K562 (cell line): ENCODE results near the gene BCL2L12. TPM values are rescaled to one million over a fixed set of nuclear protein-coding genes. Genes with fewer than 3 reads are reported as not detected.

ENCODE experiments used
- ILF3 ChIP-seq: fragments of 450-650 bp; IDR thresholded peaks from 2 replicates; pipeline ENCODE4 v1.6.1; 2018; ENCODE audit warnings: antibody characterized with exemption, mild to moderate bottlenecking, moderate library complexity, borderline replicate concordance
- KDM1A ChIP-seq, 2 experiments: fragments of 450-650 bp; IDR thresholded peaks; 2 replicates each; pipeline ENCODE4 v1.6.1; 2016; ENCODE audit warnings: mild to moderate bottlenecking in 2 of 2
- polyA plus RNA-seq, 8 experiments: library from polyadenylated mRNA; depleted of rRNA in 4 of 8; stranded (reverse) in 5 of 8; unstranded in 3 of 8; fragments of >200 nt; fragmentation: Nextera tagmentation in 2 of 8; fragmentation: Illumina TruSeq in 1 of 8; extraction: Ambion mirVana in 2 of 8; extraction: Trizol in 1 of 8; gene quantifications; 2 replicates each; pipeline versions ENCODE4 v1.2.1 to v1.2.3, GENCODE V29; 2011 to 2014; ENCODE audit warnings: inconsistent platforms in 1 of 8, missing spikeins in 1 of 8
- total RNA-seq, 7 experiments: library from RNA; depleted of rRNA in 6 of 7; stranded (reverse); fragments of >200 nt in 6 of 7; fragmentation: Illumina TruSeq in 2 of 7; extraction: Trizol in 2 of 7; gene quantifications; 2 replicates each; pipeline versions ENCODE4 v1.2.1 to v1.2.3, GENCODE V29; 2011 to 2021; ENCODE audit warnings: low replicate concordance in 1 of 7
- TF ChIP-seq, protein P1 (sequence below), 2 experiments: fragments of 450-650 bp; IDR thresholded peaks; 2 replicates each; pipeline ENCODE4 v1.6.1; 2016; ENCODE audit warnings: mild to moderate bottlenecking in 2 of 2, borderline replicate concordance in 1 of 2, low read depth in 1 of 2, moderate library complexity in 1 of 2

The BCL2L12 gene
- total and polyA plus RNA-seq, 9 of the 15 experiments (the other 6 are each of a cell fraction or from before 2014, with no cell fraction given), result 7.4 to 263 (median 81.2) TPM

DNA sequence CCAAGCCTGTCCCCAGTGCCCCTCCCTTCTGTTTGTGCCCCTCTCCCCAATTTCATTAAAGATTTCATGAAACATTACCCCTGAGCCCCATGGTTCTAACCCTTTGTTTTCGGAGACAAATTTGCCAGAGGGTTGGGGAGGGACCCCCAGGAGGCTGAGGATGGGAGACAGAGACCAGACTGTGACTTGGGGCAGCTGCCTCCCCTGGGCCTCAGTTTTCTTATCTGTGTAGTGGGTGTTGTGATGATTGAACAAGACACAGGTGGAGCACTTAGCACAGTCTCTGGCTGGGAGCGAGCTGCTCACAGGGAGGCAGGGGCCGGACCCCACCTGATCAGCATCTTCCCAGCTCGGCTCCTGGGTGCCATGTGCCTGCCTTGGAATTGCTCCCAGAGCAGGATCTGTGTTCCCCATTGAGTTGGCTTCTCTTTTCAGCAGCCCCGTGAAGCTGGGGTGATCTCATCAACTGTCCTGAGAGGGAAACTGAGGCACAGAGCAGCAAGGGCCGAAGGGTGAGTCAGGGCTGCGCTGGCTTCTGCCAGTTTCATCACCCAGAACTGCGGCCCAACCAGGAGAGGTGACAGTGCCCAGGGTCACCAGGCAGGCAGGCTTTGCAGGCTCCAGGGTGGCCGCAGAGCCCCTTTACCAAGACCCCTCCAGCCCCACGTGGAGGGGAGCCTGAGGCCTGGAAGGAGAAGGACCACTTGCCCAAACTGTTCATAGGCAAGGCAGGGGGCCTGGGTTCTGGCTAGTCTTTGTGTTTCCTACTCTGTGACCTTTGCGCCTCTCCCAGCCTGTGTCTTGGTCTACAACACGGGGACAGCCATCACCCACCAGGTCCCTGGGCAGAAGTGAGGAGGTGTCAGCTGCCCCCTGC is 6.9 kb upstream of the BCL2L12 start (continued):
- TF ChIP-seq, protein P1, sequence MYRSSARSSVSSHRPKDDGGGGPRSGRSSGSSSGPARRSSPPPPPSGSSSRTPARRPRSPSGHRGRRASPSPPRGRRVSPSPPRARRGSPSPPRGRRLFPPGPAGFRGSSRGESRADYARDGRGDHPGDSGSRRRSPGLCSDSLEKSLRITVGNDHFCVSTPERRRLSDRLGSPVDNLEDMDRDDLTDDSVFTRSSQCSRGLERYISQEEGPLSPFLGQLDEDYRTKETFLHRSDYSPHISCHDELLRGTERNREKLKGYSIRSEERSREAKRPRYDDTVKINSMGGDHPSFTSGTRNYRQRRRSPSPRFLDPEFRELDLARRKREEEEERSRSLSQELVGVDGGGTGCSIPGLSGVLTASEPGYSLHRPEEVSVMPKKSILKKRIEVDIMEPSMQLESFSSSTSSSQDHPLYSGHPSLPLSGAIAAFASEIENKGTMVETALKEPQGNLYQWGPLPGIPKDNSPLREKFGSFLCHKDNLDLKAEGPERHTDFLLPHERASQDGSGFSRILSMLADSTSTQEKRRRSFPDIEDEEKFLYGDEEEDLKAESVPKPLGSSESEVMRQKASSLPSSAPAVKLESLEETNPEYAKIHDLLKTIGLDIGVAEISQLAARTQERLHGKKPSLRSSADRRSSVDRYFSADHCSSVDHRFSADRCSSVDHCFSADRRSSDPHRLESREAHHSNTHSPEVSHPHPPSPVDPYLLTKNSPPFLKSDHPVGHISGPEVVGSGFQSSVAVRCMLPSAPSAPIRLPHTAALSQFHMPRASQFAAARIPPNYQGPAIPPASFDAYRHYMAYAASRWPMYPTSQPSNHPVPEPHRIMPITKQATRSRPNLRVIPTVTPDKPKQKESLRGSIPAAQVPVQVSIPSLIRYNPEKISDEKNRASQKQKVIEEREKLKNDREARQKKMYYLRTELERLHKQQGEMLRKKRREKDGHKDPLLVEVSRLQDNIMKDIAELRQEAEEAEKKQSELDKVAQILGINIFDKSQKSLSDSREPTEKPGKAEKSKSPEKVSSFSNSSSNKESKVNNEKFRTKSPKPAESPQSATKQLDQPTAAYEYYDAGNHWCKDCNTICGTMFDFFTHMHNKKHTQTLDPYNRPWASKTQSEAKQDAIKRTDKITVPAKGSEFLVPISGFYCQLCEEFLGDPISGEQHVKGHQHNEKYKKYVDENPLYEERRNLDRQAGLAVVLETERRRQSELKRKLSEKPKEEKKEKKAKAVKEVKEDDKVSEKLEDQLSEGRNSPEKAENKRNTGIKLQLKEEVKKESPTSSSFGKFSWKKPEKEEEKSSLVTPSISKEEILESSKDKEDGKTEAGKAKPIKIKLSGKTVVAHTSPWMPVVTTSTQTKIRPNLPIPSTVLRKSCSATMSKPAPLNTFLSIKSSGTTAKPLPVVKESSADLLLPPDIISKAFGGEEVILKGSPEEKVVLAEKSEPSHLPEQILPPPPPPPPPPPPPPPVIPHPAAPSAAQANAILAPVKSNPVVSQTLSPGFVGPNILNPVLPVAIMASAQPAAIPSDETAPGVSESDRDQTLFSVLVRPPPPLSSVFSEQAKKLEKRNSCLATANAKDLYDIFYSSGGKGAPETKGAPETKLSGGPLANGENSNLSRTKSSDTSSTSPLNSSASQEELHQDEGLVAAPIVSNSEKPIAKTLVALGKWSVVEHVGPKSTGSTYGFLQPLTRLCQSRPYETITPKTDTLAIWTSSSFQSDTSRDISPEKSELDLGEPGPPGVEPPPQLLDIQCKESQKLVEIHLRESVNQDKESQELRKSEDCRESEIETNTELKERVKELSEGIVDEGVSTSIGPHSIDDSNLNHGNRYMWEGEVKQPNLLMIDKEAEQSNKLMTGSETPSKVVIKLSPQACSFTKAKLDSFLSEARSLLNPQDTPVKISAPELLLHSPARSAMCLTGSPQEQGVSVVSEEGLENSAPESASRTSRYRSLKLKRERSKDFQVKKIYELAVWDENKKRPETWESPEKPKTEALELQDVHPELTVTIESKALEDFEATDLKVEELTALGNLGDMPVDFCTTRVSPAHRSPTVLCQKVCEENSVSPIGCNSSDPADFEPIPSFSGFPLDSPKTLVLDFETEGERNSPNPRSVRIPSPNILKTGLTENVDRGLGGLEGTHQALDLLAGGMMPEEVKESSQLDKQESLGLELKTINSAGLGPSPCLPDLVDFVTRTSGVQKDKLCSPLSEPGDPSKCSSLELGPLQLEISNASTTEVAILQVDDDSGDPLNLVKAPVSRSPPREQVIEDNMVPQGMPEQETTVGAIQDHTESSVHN (IDR thresholded peaks at IDR 0.05; ENCODE audit: borderline replicate concordance in 1 of 2, low read depth in 1 of 2), result no peak
- TF ChIP-seq ILF3 (no peak), KDM1A (IDR thresholded peaks at IDR 0.05) (peak in 1 of 2 experiments; percentile 36; a peak in 1 of 4 replicates)
